ENCODE data around the gene ZMIZ1.

ZMIZ1 gene

DNA sequence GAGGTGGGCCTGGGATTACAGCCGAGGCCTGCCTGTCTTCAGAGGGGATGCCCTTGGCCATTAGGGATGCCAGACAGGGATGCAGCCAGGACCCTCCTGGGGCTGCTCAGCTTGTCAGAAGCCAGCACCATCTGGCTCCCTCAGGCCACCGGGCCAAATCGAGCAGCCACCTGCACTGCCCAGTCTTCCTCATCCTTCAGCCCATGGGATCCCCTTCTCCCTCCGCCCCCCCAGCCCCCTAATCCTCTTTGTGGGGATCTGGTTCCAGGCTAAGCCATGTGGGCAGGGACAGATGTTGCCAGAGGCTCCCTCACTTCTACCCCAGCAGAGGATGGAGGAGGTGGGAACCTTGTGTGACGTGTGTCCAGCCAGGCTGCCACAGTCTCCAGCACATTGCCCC is 141.1 kb downstream of the ZMIZ1 start:
- no peak for FAIRE-seq
- no peak for DNase-seq (ENCODE audit: extremely low spot score, insufficient read length, low read depth)

DNA sequence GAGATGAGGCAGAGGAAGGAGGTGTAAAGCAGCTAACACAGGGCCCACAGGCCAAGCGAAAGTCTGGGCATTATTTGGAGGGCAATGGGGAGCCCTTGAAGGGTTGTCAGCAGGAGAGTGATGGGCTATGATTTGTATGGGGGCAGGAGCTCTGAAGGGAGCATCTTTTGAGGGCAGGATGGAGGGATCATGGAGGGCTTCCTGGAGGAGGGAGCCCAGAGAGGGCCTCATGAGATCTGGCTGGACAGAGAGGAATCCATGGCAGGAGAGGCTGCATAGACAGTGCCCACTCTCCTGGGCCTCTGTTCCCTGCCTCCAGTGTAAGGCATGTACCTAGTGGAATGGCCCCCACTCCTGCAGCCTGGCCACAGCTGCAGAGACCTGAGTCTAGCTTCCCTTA is 141.9 kb downstream of the ZMIZ1 start:
- FAIRE-seq (no peak), DNase-seq (ENCODE audit: extremely low spot score, insufficient read length, low read depth) (no peak)

DNA sequence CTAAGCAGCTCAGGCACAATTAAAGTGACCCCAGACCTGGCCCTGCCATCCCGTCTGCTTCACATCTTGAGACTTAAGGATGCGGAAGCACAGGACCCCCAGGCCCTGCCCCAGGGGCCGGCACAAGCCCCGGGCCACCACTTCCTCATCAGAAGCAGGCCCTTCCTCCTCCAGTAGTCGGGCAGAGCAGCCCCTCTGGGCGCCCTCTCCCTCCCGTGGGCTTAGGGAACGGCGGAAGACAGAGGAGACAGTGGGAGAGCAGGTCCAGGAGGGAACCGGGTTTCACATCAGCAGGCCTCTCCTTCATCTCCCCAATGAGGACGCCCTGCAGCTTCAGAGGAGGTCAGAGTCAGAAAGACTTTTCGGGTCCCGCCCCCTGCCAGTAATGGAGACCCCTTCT is 142.8 kb downstream of the ZMIZ1 start:
- no peak for FAIRE-seq
- no peak for DNase-seq (ENCODE audit: extremely low spot score, insufficient read length, low read depth)

DNA sequence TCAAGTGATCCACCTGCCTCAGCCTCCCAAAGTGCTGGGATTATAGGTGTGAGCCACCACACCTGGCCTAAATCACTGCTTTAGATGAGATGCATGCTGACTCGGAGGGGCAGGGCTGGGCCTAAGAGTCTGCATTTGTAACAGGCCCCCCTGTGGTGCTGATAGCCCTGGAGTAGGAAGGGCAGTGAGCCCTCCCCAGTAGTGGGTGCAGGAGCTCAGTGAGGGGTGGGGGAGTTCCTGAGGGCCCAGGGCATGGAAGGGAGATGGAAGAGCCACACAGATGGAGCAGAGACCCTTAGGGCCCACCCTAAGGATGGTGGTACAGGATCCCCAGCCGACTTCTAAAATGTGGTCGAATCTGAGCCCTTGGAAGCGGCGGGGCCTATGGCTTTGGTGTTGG is 146.8 kb downstream of the ZMIZ1 start:
- DNase-seq (ENCODE audit: extremely low spot score, insufficient read length, low read depth): no peak
- FAIRE-seq: no peak

DNA sequence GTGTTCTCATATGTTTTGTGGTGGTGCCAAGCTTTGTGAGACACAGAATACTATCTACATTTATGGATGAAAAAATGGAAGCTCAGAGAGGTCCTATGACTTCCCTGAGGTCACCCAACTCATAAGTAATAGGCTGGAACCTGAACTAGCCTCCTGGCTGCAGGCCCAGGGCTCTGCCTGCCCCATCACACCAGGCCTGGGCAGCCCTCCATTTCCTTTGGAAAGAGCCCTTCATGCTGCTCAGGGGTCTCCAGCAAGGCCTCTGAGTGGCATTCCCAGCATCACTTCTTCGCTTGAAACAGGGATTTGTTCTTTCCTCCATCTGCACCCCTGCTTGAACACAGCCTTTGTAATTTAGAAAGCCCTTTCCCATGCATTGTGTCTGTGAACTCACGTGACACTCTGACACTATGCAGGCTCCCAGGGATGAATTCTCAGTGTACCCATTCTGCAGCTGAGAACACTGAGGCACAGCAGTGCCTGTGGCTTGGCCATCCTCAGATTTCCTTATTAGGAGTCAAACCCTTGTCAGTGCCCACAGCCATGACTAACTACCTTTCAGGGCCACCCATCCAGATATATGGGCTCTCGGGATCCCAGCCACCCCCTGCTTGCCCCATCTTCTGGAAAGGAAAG is 150.7 kb downstream of the ZMIZ1 start:
- FAIRE-seq (no peak), DNase-seq (ENCODE audit: extremely low spot score, insufficient read length, low read depth) (no peak)

DNA sequence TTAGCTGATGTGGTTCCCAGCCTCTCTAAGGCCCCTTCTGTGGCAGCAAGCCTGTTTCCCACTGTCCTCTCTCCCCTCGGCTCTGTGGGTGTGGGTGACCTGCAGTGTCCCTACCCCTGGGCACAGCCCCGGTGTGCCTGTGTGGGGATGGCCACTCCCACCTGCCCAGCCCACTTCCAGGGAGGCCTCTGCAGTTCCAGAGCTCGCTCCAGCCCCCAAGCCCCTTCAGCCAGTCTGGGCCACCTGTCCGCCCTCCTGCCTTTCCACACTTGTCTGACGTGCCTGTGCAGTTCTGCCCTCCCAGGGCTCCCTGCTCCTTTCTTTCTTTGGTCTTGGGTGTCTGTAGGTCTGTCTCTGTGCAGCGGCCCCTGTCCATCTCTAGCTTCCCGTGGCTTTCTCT is 151.5 kb downstream of the ZMIZ1 start:
- no peak for DNase-seq (ENCODE audit: extremely low spot score, insufficient read length, low read depth)
- no peak for FAIRE-seq

DNA sequence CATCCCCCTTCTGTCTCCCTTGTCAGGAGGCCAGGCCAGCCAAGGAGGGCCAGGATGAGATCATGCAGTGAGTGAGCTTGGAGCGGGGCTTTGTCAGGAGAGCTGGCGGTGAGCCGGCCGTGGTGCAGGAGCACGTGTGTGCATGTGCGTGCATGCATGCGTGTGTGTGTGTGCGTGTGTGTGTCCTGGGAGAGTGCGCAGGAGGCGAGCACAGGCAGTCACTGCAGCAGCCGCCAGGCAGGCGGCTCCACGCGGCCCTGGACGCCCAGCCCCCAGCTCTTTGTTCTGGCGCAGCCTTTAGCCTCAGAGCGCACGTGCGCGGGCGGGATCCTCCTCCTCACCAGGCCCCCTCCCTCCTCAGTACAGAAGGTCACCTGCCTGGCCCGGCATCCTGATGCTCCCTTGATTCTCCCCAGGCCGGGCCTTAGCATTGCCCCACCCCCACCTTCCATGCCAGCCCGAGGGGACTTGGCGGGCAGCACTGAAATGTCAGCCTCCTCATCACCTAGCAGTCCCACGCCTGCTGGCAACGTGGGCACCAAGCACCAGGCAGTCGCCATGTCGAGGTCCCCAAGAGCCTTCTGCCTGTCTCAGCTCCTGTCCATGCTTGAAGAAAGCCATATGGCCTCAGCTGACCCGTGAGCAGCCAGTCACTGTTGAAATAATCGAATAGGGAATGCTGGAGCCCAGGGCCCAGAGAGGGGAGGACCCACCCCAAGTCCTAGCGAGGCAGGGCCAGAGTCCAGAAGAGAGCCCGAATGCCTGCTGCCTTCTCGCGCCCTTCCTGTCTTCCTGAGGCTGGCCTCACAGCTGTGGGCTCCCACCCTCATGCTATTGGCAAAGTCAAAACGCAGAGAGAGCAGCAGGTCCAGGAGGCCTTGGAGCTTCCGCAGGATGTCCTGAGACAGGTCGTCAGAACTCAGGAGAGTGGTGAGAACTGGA is 152.6 kb downstream of the ZMIZ1 start:
- DNase-seq (ENCODE audit: extremely low spot score, insufficient read length, low read depth) (no peak), FAIRE-seq (no peak)

DNA sequence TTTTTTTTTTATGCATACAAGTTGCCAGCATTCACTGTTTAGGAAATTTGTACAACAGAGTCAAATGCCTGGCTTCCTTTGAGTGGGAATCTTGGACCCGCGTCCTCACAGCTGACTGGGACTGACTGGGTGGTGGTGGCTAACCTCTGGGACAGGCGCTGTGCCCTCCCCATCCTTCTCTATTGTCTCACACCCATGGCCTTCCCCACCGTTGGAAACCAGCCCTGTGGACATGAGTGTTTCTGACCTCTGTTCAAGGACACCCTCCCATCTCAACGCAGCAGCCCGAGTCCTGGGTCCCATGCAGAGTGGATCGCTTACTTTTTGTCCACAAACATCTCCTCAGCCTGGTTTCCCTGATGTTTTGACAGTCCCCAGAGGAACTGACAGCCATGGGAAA is 153.4 kb downstream of the ZMIZ1 start:
- DNase-seq (ENCODE audit: extremely low spot score, insufficient read length, low read depth) (no peak), FAIRE-seq (no peak)

DNA sequence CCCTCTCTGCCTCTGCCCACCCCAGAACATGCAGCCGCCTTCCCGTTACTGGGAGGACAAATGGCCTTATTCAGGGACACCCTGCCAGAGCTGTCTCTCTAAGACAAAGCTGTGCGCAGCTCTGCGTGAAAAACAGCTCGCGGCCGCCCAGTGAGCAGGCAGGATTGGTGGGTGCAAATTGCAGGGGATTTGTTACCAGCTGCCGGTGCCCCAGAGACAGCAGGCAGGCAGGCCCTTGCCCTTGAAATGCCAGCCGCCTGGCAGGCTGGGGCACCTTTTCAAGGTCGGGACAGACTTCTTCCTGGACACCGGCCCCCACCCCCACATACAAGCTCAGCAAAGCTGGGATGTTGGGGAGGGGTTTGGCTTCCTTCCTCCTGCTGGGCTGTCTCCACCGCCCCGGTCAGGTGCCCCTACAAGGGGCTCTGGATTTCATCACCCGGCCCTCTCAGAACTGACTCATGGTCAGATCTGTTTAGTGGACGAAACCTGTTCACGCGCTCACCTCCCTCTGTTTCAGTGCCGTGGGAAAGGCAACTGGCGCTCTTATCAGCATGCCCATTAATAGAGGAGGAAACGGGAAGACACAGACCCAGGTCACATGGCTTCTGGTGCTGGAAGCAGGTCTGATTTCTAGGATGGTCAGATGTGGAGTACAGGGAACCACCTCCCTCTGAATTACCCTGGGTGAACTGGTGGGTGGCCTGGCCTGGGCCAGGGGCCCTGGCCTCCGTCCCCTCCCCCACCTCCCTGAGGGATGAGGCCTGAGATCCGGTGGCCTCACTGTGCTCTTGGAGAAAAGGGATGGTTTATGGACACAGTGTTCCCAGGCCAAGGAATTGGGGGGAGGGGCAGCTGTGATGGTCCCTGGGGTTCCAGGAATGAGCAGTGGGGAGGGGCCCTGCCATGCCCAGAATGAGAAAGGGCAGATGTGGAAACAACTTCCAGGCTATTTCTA is 154.6 kb downstream of the ZMIZ1 start:
- FAIRE-seq: no peak
- no peak for DNase-seq (ENCODE audit: extremely low spot score, insufficient read length, low read depth)

DNA sequence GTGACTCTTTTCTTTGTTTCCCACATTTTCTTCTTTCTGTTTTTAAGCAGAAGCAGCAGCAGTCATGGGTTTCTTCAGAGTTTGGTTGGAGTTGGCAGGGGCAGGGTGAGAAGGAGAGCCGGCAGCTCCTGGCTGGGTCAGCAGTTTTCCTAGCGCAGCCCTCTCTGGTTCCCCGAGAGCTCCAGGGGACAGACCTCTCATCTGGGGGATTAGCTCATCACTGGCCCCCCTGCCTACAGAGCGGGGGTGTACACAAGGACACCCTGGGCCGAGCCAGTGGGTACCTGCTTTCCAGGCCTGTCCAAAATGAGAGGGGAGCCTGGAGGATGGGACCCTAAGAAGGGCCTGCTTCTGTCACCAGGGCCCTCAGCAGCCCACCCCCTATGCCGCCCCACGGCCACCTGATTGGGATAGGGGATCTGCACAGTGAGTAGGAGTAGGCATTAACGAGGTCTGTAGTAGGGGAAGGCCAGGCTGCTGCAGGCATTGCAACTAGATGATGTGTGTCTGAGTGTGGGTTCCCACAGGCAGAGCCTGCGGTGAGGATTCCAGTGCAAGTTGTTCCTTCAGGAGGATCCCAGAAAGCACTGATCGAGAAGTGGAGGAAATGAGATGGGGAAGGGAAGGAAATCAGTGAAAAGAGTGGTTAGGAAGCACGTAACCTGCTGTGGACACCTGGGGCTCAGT is 155.6 kb downstream of the ZMIZ1 start:
- DNase-seq (ENCODE audit: extremely low spot score, insufficient read length, low read depth) (no peak), FAIRE-seq (no peak)

DNA sequence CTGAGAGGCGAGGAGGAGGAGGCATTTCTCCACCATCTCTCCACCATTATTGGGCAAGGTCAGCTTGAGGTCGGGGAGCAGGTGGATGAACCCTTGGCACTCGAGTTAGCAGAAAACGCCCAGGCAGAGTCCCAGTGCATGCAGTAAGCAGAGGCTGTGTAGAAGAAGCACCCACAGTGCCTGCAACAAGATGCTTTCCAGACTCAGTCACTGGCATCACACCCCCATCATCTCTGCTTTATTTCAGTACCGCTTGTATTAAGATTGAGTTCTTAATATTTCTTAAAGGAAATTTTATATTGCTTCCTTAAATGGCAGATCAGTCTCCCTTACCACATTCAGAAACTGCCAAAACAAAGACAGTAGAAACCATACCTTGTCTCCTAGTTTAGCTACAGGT is 156.2 kb downstream of the ZMIZ1 start:
- no peak for DNase-seq (ENCODE audit: extremely low spot score, insufficient read length, low read depth)
- no peak for FAIRE-seq

DNA sequence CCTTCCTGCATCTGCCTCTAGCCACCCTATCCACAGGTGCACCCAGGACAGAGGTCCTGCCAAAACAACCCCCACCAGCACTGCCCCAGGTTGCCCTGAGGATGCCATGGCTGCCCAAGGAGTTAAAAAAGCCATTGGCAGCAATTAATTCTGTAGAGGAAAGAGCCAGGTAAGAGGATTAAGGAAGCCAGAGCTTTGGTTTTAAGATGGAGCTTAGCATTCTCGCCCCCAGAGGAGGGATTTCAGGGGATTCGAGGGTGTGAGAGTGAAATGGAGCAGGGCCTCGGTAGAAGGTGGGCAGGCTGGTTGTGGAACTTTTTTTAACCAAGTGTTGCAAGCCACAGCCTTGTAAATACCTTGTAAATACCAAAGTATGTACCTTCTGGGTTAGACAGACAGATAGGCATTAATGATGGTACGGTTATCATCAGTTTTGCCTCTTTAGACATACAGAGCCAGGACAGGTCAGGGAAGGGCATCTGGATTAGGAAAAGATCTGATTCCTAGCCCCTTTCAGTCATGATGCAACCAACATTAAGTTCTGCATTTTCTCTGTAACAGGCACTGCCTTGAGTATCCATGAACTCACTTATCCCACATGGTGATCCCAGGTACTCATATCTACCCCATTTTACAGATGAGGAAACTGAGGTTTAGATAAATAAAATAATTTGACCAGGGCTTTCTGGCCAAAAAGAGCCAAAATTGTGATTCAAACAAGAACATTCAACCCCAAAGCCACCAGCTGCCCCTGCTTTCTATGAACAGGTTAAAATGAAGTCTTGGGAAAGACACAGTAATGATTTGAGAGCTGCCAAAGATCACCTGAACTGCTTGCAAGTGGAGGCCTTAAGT is 157.9 kb downstream of the ZMIZ1 start:
- FAIRE-seq (no peak), DNase-seq (ENCODE audit: extremely low spot score, insufficient read length, low read depth) (no peak)

DNA sequence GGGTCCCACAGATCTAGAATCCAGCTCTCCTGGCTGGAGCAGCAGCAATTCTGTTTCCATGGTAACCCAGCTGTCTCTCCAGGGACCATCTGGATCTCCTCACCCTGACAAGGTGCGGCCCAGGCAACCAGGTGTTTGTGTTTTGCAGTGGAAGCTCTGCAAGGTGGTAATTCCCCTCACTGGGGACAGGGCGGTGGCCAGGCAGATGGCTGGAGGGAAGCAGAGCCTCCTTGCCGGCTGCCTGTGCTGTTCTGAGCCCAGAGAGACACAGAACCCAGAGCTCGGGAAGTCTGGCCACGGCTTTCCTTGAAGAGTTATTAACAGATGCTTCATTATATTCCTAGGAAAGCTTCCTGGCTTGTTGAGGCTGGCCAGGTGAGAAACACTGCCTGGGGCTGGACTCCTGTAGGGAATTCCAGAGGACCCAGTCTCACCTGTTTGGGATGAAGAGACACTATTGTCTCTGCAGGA is 160.3 kb downstream of the ZMIZ1 start:
- FAIRE-seq: no peak

DNA sequence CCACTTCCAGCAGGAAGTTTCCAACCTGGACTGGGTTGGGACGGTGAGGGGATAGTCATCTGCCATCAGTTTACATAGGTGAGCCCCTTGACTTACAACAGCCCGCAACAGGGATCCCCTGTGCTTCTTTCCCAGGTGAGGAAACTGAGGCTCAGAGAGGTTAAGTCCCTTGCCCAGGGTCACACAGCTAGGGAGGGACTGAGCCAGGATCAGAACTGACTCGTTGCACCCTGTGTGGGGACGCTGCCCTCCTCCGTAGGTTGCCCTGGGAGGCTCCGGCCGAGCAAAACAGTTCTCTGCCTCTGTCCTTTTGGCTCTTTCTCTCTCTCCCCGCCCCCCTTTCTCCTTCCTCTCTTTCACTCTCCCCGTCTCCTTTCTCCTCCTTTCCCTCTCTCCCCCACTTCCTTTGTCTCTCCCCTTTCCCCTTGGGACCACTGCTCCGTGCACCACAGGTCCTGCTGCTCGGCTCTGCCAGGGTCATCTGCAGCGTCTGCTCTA is 161.1 kb downstream of the ZMIZ1 start:
- FAIRE-seq: no peak

More for the DNA sequence above, 160.3 kb downstream of the ZMIZ1 start:
- DNase-seq (ENCODE audit: extremely low spot score, insufficient read length, low read depth): no peak

DNA sequence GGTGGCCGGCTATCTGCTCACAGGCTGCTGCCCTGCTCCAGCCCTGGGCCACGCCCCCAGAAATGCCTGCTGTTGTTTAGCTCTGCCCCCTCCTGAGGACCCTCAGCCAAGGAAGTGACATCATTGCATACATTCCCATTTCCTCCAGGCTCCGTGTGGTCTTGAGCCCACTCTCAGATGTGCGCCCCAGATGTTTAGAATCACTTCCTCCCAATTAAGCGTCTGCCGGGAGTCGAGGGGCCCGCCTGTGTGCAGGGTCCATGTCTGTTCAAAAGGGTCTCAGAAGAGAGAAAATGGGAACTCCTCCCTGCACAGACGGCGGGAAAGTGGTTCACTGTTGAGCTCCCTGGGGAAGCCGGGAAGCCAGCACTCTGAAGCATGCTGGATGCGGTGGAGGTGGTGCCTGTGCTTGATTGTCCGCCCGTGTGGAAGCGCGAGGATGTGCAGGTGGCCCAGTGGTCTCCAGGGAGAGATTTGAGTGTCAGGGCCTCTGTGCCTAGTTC is 161.6 kb downstream of the ZMIZ1 start:
- DNase-seq (ENCODE audit: extremely low spot score, insufficient read length, low read depth) (no peak), FAIRE-seq (no peak)

More for the DNA sequence above, 161.1 kb downstream of the ZMIZ1 start:
- DNase-seq (ENCODE audit: extremely low spot score, insufficient read length, low read depth): no peak

DNA sequence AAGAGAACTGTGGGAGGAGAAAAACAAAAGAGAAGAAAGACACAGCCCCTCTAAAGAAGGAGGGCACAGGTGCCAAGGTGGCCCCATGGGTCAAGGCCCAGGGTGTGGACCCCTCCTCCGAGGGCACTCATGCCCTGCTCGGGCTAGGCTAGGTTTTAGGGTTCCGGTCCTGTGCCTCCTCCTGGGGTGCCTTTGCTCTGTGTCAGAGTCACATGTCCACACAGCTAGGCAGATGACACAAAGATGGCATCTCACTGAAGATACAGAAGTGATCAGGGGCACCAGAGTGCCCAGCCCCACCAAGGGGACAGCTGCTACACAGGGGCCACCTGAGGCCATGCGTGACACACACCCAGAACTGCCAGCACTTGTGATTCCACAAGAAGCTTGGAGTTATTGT is 162.1 kb downstream of the ZMIZ1 start:
- FAIRE-seq: no peak
- DNase-seq (ENCODE audit: extremely low spot score, insufficient read length, low read depth): no peak

DNA sequence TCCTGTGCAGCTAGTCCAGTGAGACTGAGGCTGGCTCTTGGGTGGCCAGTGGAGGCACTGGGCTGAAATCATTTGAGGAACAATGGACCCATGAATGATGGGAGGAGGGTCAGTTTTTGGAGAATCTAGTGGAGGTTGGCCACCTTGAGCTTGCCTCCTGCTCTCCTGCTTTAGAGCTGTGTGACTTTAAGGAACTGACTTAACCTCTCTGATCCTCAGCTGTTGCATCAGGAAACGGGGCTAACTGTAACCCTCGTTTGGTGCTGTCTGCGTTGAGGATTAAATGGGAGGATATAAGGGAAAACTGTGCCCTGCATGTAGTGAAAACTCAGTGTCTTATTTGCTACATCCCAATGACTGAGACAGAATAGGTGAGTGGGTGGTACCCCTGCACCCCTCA is 163.1 kb downstream of the ZMIZ1 start:
- DNase-seq (ENCODE audit: extremely low spot score, insufficient read length, low read depth) (no peak), FAIRE-seq (no peak)

DNA sequence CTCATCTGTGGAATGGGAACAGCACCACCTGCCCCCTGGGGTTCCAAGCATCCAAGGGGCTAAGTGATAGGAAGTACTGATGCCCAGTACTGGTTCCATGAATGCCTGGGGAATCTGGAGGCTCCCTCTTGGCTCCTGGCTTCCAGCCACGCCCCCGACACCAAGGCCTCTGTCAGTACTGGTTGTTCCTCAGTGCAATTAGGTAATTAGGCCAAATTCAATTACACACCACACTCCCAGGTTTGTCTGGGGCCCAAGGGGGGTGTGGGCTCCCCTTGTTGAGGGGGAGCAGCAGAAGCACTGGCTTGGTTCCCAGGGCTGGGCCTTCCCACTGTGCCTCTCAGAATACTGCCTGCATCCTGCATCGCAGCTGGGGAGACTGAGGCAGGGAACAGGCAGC is 164.1 kb downstream of the ZMIZ1 start:
- no peak for FAIRE-seq
- no peak for DNase-seq (ENCODE audit: extremely low spot score, insufficient read length, low read depth)
